Fibroblast of pulmonary artery (primary cell): Measurements from ENCODE around the gene HOXC13.

ENCODE experiments used
- DNase-seq: peaks from one replicate; pipeline ENCODE4 v3.0.0-alpha.2; 2010; ENCODE audit warnings: low read depth
- H3K4me3 ChIP-seq: replicated peaks from 2 replicates; pipeline ENCODE4 v1.5.1; 2011; ENCODE audit warnings: low read depth, mild to moderate bottlenecking, control low read depth, low read length, moderate library complexity
- TF ChIP-seq, protein P1 (sequence below): IDR thresholded peaks from 2 replicates; pipeline ENCODE4 v1.5.1; 2011; ENCODE audit warnings: mild to moderate bottlenecking, control low read depth, low read length, inconsistent platforms; ENCODE audit errors: missing control alignments

HOXC13 gene

DNA sequence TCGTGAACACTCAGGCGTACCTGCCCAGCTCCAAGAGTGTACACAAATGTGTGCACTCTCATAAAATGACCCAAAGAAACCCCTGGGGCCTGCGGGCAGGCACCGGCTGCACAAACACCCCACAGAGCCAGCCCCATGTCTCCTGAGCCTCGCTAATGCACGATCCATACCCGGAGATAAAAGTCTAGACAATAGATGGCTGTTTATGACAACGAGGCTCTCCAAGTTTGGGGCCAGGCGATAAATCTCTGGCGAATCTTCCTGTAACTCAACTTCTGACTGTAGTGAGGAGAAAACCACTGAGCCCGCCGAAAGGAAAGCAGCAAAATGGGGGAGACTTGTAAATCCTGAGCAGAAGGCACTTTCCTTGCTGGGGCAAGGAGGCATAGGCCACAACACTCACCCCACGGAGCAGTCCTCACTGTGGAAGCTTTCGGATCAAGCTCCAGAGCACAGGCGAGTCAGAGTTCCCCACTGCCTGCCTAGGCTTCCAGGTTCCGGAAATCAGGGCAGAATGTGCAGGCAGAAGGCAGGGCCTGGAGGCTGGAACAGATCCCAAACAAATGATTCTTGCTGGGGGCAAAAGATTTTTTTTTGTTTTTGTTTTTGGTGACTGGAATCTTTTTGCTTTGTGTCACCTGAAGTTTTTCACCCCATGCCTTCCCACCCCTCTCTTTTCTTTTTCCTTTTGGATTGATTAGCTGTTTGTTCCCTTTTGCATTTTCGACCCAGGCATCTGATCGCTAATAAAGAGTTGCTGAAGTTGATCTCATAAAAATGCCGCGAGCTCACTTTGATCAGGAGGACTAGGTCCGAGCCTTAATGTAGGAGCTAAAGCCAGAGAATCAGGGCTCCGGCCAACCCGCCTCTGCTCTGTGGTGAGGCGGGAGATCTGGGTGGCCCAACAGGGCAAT lies 29.8 kb downstream of the HOXC13 start:
- no peak for DNase-seq
- H3K4me3 ChIP-seq, result no peak overlapping the region
- TF ChIP-seq, protein P1, sequence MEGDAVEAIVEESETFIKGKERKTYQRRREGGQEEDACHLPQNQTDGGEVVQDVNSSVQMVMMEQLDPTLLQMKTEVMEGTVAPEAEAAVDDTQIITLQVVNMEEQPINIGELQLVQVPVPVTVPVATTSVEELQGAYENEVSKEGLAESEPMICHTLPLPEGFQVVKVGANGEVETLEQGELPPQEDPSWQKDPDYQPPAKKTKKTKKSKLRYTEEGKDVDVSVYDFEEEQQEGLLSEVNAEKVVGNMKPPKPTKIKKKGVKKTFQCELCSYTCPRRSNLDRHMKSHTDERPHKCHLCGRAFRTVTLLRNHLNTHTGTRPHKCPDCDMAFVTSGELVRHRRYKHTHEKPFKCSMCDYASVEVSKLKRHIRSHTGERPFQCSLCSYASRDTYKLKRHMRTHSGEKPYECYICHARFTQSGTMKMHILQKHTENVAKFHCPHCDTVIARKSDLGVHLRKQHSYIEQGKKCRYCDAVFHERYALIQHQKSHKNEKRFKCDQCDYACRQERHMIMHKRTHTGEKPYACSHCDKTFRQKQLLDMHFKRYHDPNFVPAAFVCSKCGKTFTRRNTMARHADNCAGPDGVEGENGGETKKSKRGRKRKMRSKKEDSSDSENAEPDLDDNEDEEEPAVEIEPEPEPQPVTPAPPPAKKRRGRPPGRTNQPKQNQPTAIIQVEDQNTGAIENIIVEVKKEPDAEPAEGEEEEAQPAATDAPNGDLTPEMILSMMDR, result no peak

DNA sequence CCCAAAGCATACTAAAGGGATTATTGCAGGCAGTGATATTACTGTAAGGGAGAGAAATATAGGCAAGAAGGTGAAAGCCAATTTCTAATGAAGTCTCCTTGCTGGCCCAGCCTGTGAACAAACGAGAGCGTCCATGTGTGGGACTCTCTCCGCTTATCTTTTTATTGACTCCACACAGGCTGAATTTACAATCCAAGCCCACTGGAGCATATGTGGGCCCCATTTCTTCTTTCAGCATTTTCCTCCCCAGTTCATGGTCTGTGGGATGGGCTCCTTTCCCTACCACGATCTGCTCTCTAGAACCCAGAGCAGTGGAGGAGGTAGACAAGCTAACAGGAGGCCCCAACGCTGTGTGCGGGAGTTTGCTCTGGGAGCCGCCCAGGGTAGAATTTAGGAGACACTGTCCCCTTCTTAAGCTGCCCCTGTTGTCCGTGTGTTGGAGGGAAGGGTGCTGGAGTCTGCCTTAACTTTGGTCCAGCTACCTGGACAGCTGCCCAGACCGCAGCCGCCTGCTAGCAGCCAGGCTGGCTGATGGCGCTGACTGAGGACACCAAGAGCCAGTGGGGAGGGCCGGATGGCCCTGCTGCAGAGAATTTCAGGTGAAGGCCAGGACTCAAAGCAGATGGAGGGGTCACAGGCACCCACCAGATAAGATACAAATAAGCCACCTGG lies 31.1 kb downstream of the HOXC13 start:
- no peak overlapping the region for H3K4me3 ChIP-seq
- no peak for DNase-seq
- TF ChIP-seq, protein P1, result no peak

DNA sequence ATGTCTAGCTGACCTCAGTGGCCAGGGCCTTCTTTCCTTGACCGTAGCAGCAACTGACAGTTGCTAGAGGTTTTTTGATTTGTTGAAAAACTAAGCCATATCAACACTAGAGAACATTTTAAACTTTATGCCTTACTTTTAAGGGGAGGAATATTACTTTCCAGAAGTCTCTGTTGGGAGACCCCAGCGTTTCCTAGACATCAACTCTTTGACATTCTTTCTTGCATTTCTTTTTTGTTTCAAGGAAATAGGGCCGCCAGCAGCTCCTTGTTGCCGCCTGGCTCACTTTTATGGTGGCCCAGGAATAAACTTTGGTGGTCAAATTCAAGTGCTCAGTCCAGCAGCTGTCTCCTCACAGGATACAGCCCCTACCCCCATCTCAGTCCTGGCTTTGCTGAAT lies 31.8 kb downstream of the HOXC13 start:
- TF ChIP-seq, protein P1, result no peak
- no peak overlapping the region for H3K4me3 ChIP-seq
- DNase-seq, result no peak

DNA sequence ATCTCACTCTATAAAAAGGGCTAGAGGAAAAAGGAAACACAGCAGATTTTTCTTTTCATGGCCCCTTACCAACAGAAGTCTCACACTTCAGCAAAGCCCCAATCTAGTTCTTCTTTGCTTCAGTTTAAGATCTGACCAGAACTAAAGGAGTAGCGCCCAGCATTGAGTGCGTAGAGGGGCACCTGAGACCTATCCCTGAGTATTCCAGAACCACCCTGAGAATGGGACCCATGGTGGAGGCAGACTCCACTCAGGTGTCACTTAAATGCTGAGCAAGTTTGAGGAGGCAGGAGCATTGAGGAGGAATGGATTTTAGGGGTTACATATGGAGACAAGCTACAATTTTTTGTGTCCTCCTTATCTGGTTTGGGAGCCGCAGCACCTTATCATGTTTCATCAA lies 32.5 kb downstream of the HOXC13 start:
- no peak overlapping the region for H3K4me3 ChIP-seq
- TF ChIP-seq, protein P1, result no peak
- DNase-seq, result no peak

DNA sequence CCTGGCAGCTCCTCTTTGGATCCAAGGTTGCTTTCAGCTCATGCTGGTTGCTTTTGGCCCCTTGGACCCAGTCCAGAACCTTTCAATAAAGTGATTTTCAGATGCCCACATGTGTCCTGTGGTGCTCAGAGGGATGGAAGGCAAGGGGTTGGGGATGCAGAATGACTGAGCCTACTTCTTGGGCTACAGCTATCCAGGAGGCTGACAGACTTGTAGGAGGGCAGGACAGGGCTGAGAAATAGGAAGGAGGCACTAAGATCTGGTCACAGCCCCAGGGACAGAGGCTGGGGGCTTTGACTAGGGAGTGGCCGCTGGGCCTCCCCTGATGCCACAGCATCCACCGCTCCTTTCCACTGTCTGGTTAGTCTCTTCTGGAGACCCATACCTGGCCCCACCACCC lies 33.1 kb downstream of the HOXC13 start:
- no peak for DNase-seq
- TF ChIP-seq, protein P1, result no peak
- H3K4me3 ChIP-seq, result no peak overlapping the region

DNA sequence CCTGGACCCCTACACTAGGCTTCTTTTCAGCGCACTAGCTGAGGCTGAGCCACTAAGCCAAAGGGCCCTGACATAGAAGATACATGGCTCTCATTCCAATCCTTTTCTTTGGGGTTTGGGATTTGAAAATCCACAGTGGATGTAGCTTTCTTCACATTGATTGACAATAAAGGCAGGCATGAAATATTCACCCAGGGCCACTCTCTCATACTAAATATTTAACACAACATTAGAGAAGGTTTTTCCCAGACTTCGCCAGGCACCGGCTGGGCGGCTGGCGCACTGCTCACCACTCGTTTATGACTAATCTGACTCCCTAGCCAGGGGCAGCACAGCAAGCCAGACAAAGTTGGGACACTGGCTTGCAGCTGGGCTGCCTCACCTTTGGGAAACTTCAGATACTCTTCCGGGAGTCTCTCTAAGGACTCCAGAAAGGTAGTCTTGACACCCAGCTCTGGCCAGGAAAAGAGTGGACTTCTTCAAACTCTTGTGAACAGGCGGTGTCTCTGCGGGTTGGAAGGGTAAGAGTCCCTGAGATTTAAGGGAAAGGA lies 33.6 kb downstream of the HOXC13 start:
- TF ChIP-seq, protein P1, result no peak
- H3K4me3 ChIP-seq, result no peak overlapping the region
- no peak for DNase-seq
